ENCODE results near the gene TEN1. TPM values are rescaled to one million over a fixed set of nuclear protein-coding genes. Genes with fewer than 3 reads are reported as not detected.

The TEN1 gene
- total and polyA plus RNA-seq, 9 of the 15 experiments (the other 6 are each of a cell fraction or from before 2014, with no cell fraction given): 1.3 to 25.7 (median 10.1) TPM

DNA sequence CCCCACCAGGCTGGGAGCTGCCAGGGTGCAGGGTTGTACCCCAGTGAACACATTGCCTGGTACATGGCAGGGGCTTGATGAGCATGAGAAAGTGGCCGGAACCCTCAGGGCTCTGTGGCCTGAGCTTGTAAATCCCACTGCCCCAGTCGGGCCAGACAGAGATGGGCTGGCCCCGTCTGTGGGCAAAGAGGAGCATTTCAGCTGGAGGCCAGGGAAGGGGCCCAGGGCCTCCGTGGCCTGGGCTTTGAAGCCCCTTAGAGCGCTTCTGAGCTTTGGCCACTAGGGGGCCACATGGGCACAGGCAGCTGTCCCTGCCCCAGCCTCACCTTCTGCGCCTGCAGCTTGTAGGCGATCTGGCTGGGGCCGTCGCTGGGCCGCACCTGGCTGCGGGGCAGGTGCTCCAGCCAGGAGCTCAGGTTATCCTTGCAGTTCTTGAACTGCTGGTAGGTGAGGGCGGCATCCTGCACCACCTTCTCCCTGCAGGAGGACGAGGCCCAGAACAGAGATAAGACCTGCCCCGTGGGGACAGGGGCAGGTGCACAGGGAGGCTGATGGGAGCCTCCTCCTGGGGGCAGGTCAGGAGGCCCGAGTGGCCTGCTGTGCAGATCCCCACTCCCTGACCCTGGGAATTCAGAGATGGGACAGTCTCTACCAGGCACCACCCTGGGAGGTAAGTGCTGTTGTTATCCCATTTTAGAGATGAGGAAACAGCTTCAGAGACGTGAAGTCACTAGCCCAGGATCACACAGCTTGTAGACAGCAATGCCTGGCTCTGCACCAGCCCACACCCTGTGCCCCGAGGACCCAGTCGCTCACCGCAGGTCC is 35.3 kb downstream of the TEN1 start (continued):
- no peak; the same call in 1 of the 2 replicates for TF ChIP-seq CXXC5 (CRISPR knock-in tag; IDR thresholded peaks at IDR 0.05)
- TF ChIP-seq HDGF (IDR thresholded peaks at IDR 0.05): no peak
- no peak for TF ChIP-seq CCAR2 (IDR thresholded peaks at IDR 0.05; ENCODE audit: low read depth, low read length)
- TF ChIP-seq RNF2 (IDR thresholded peaks at IDR 0.05): no peak
- TF ChIP-seq, protein P1, sequence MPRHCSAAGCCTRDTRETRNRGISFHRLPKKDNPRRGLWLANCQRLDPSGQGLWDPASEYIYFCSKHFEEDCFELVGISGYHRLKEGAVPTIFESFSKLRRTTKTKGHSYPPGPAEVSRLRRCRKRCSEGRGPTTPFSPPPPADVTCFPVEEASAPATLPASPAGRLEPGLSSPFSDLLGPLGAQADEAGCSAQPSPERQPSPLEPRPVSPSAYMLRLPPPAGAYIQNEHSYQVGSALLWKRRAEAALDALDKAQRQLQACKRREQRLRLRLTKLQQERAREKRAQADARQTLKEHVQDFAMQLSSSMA (CRISPR knock-in tag; IDR thresholded peaks at IDR 0.05): no peak
- no peak for TF ChIP-seq NR2C2 (CRISPR knock-in tag; IDR thresholded peaks at IDR 0.05)
- TF ChIP-seq NR2C2 (tag; IDR thresholded peaks at IDR 0.05): no peak
- no peak for TF ChIP-seq DIDO1 (tag; IDR thresholded peaks at IDR 0.05; ENCODE audit: low read depth)
- no peak for TF ChIP-seq PTBP1 (IDR thresholded peaks at IDR 0.05; ENCODE audit: low read depth, low read length)
- TF ChIP-seq, protein P2, sequence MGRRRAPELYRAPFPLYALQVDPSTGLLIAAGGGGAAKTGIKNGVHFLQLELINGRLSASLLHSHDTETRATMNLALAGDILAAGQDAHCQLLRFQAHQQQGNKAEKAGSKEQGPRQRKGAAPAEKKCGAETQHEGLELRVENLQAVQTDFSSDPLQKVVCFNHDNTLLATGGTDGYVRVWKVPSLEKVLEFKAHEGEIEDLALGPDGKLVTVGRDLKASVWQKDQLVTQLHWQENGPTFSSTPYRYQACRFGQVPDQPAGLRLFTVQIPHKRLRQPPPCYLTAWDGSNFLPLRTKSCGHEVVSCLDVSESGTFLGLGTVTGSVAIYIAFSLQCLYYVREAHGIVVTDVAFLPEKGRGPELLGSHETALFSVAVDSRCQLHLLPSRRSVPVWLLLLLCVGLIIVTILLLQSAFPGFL (CRISPR knock-in tag; IDR thresholded peaks at IDR 0.05): no peak
- no peak for TF ChIP-seq POLR2A (conservative IDR thresholded peaks at IDR 0.05)
- TF ChIP-seq CC2D1A (IDR thresholded peaks at IDR 0.05): no peak
- peak; percentile 33 for TF ChIP-seq ZNF143 (CRISPR knock-in tag; IDR thresholded peaks at IDR 0.05)
- TF ChIP-seq NFIC (IDR thresholded peaks at IDR 0.05): no peak
- TF ChIP-seq, protein P3, sequence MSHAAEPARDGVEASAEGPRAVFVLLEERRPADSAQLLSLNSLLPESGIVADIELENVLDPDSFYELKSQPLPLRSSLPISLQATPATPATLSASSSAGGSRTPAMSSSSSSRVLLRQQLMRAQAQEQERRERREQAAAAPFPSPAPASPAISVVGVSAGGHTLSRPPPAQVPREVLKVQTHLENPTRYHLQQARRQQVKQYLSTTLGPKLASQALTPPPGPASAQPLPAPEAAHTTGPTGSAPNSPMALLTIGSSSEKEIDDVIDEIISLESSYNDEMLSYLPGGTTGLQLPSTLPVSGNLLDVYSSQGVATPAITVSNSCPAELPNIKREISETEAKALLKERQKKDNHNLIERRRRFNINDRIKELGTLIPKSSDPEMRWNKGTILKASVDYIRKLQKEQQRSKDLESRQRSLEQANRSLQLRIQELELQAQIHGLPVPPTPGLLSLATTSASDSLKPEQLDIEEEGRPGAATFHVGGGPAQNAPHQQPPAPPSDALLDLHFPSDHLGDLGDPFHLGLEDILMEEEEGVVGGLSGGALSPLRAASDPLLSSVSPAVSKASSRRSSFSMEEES (CRISPR knock-in tag; IDR thresholded peaks at IDR 0.05): no peak
- TF ChIP-seq GATA2 (CRISPR knock-in tag; IDR thresholded peaks at IDR 0.05): no peak
- TF ChIP-seq ZNF696 (CRISPR knock-in tag; conservative IDR thresholded peaks at IDR 0.05): no peak
- no peak for TF ChIP-seq ZNF174 (CRISPR knock-in tag; IDR thresholded peaks at IDR 0.05)
- no peak for TF ChIP-seq ZNF408 (CRISPR knock-in tag; IDR thresholded peaks at IDR 0.05; ENCODE audit: low read depth)
- no peak for TF ChIP-seq ZZZ3 (IDR thresholded peaks at IDR 0.05)
- TF ChIP-seq, protein P4, sequence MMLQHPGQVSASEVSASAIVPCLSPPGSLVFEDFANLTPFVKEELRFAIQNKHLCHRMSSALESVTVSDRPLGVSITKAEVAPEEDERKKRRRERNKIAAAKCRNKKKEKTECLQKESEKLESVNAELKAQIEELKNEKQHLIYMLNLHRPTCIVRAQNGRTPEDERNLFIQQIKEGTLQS (IDR thresholded peaks at IDR 0.05): no peak
- TF ChIP-seq, protein P4 (CRISPR knock-in tag; conservative IDR thresholded peaks at IDR 0.05): no peak
- TF ChIP-seq COPS2 (conservative IDR thresholded peaks at IDR 0.05): no peak
- TF ChIP-seq, protein P5, sequence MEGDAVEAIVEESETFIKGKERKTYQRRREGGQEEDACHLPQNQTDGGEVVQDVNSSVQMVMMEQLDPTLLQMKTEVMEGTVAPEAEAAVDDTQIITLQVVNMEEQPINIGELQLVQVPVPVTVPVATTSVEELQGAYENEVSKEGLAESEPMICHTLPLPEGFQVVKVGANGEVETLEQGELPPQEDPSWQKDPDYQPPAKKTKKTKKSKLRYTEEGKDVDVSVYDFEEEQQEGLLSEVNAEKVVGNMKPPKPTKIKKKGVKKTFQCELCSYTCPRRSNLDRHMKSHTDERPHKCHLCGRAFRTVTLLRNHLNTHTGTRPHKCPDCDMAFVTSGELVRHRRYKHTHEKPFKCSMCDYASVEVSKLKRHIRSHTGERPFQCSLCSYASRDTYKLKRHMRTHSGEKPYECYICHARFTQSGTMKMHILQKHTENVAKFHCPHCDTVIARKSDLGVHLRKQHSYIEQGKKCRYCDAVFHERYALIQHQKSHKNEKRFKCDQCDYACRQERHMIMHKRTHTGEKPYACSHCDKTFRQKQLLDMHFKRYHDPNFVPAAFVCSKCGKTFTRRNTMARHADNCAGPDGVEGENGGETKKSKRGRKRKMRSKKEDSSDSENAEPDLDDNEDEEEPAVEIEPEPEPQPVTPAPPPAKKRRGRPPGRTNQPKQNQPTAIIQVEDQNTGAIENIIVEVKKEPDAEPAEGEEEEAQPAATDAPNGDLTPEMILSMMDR (IDR thresholded peaks at IDR 0.05 in 2 of 3, conservative IDR thresholded peaks at IDR 0.05 in 1 of 3; ENCODE audit: insufficient read depth in 2 of 3, low read depth in 1 of 3, low read length in 3 of 3): peak; percentile 94 to 96 (median 94)
- no peak for TF ChIP-seq IRF2 (CRISPR knock-in tag; IDR thresholded peaks at IDR 0.05)
- TF ChIP-seq FOXJ3 (CRISPR knock-in tag; IDR thresholded peaks at IDR 0.05): no peak
